Stimulated activated CD4-positive, alpha-beta T cell treated with anti-CD3 and anti-CD28 coated beads, Interleukin-1b, Interleukin-23, amount 100 ng/mL, for 4 hours (primary cell): ENCODE data around the gene PRRX1.

Source experiments
- DNase-seq, 2 donors: peaks; one replicate each; pipeline ENCODE4 v3.0.0-alpha.2; 2020; ENCODE audit warnings: low read depth in 2 of 2

The PRRX1 gene

GRCh38 chr1:170664093-170664827 is at the start of gene PRRX1:
Gene PRRX1, plus strand, starts transcription at chr1:170664131. Its CDS starts 88 bp downstream, at chr1:170664219.
- no peak for DNase-seq

- no peak for DNase-seq
Observed at GRCh38 chr1:170617591-170618330, 46.2 kb upstream of the PRRX1 start.

GRCh38 chr1:170618421-170618820 is 45.5 kb upstream of the PRRX1 start:
- no peak for DNase-seq

GRCh38 chr1:170619241-170620028 is 44.5 kb upstream of the PRRX1 start:
- no peak for DNase-seq

GRCh38 chr1:170620164-170620563 is 43.8 kb upstream of the PRRX1 start:
- no peak for DNase-seq

DNA sequence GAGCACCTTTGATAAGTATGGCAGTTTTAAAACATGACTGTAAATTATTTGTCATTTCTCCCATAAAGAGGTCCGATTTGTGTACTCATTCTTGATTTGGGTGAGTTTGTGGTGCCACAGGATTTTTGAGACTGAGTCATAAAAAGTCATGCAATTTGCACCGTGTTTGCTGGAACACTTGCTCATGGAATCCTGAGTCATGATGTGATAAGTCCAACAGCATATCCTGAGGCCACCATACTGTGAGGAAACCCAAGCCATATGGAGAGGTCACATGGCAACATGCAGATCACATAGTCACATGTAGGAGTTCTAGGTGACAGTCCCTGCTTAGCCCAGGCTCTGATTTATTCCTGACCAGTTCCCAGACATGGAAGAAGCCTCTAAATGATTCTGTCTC is 40.8 kb upstream of the PRRX1 start:
- no peak for DNase-seq

- no peak for DNase-seq
Observed at GRCh38 chr1:170624146-170624545, 39.8 kb upstream of the PRRX1 start.

GRCh38 chr1:170630977-170631376 is 33.0 kb upstream of the PRRX1 start:
- DNase-seq = no peak

- no peak for DNase-seq
Observed at GRCh38 chr1:170634293-170634692, 29.6 kb upstream of the PRRX1 start.

DNA sequence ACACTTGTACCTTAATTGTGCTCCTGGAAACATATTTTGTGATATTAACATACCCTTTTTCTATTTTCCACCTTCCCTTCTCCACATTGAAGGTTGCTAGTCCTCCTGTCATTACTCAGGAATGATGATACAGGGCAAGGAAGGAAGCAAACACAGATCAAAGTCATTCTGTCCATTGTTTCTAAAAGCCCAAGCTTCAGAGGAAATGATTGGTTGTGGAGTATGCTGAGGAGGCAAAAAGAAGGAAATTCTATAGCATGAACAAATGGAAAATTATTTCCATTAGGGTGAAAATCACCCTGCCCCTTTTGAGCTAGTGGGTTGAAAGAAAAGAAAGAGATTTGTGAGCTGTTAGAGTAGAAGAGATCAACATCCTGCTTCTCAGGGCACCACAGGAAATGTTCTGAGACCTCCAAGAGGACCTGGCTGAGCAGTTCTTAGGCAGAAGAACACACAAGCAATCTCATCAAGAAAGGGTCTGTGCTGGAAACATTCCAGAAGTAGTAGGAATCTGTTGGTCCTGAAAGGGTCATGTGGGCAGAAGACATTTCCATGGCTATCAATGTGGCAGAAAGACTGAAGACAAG is 29.0 kb upstream of the PRRX1 start:
- no peak for DNase-seq

- DNase-seq = no peak
Observed at GRCh38 chr1:170640581-170640980, 23.4 kb upstream of the PRRX1 start.

GRCh38 chr1:170657275-170657853 is 6.6 kb upstream of the PRRX1 start:
- DNase-seq = no peak

GRCh38 chr1:170659399-170660035 is 4.4 kb upstream of the PRRX1 start:
- DNase-seq = no peak

GRCh38 chr1:170660281-170660713 is 3.6 kb upstream of the PRRX1 start:
- no peak for DNase-seq

DNA sequence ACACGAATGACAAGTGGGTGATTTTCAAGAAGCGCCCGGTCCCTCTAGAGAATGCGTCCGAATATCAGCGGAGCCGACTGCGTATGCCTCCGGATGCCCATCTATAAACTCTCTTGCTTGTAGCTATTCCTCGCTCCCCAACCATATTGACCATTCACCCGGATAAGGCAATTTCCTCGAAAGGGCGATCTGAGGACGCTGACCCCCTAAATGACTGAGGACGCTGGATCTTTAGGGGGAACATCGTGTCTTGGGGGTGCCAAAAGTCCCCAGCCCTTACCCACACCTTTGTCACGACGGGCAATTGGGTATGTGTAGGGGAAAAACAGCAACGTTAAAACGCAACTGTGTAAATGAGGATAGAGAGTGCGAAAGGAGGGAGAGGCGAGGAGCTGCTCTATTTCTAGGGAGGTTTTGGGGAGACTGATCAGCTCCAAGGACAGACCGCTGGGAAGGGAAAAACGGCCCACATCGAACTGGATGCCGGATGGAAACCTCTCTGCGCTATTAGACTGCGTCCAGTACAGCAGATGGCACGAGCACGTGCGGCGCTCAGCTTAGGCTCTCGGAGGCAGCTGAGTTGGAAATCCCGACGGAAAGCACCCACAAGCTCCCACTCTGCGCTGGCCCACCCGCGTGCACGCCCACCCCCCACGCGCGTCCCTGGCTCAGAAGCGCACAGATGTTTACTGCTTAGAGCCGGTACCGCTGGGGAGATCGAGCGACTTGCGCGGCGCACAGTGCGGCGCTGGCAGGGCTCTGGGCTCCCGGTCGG is 2.9 kb upstream of the PRRX1 start:
- DNase-seq = no peak

DNA sequence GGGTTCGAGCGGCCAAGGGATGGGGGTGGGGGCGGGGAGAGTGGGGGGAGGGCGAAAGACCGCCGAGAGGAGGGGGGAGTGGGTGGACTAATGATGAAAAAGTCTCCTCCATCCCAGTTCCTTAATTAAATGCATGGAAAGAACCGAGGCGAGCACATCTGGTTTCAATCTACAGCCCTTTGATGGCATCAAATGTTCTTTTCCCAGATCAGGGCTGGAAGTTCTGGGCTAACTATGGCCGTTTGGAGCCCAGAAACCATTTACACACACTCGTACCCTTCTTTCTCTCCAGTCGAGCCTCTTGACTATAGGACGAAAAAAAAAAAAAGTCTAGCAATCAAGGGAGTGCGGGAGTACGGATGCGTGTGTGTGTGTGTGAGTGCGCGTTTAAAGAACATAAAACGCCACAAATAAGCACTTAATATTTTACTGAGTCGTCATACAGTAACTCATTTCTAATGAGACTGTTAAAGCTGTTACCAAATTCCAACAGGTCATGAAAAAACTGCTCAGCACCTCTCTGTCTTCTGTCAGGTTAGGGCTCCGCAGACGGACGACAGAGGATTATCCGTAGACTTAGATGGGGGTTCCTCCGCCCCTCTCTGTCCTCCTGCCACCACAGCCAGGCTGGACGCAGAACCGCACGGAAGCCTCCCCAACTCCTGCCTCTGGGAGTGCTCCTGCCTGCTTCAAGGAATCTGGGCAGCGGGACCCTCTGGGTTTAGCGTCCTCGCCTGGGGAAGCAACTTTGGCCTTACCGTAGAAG is 2.1 kb upstream of the PRRX1 start:
- DNase-seq = no peak

GRCh38 chr1:170662561-170663403 is 1.1 kb upstream of the PRRX1 start:
- no peak for DNase-seq

DNA sequence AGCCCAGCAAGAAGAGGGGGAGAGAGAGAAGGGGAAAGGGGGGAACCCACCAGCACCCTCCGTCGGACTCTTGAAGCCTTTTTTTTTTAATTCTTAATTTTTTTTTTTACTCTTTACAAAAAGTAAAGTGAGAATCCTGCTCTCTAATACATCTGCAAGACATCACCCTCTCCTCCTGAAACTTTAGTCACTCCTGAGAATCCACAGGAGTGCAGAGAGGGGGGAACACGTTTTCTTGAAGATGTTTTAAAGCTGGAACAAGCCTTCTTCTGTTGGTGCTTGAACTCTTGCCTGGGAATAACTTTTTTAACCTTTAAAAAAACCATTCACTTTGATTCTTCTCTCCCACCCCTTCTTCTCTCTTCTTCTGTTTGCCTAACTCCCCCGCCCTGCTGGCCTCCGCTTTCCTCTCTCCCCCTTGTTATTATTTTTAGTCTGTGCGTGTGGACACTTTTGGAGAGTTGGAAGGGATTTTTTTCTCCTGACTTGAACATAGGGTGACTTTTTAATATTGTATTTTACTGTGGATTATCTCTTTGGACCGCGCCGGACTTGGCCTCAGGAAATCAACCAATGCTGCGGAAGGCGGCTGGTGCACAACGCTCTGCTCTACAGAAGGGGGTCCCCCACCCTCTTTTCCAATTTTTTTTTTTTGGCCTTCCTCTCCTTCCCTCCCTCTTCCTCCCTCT is 383 bp upstream of the PRRX1 start:
- DNase-seq = no peak
